Kidney (tissue), 14 donors: Measurements from ENCODE around the gene CFAP74. TPM values are rescaled to one million over a fixed set of nuclear protein-coding genes. Genes with fewer than 3 reads are reported as not detected.

ENCODE experiments used
- DNase-seq, 5 donors: peaks; one replicate each; pipeline ENCODE4 v3.0.0-alpha.2; 2013 to 2020
- FAIRE-seq: peaks from 2 replicates; lab custom pipeline; 2012; peaks lifted over from hg19 to GRCh38; lab: Jason Lieb, UNC
- H3K27ac ChIP-seq, 2 donors: one replicate each; pipeline ENCODE4 v1.7.0; 2013; ENCODE audit warnings: low read depth in 2 of 2, low read length in 2 of 2, inconsistent platforms in 1 of 2
- H3K27me3 ChIP-seq: one replicate; pipeline ENCODE4 v1.7.1; 2013; ENCODE audit warnings: low read length, inconsistent platforms; ENCODE audit not compliant: control insufficient read depth, insufficient read depth
- H3K36me3 ChIP-seq, 3 donors: one replicate each; pipeline versions ENCODE4 v1.7.0 to v1.7.1; 2013; ENCODE audit warnings: low read length in 3 of 3, control low read depth in 1 of 3, inconsistent platforms in 1 of 3; ENCODE audit not compliant: insufficient read depth in 3 of 3, control insufficient read depth in 2 of 3
- H3K4me1 ChIP-seq, 3 donors: one replicate each; pipeline versions ENCODE4 v1.7.0 to v1.7.1; 2013; ENCODE audit warnings: low read length in 3 of 3, inconsistent platforms in 1 of 3, low read depth in 1 of 3; ENCODE audit not compliant: control insufficient read depth in 2 of 3, insufficient read depth in 2 of 3
- H3K4me3 ChIP-seq, 3 donors: one replicate each; pipeline versions ENCODE4 v1.7.0 to v1.8.1; 2013; ENCODE audit warnings: low read length in 3 of 3, control low read depth in 1 of 3, inconsistent platforms in 1 of 3
- H3K9ac ChIP-seq, 3 donors: one replicate each; pipeline versions ENCODE4 v1.7.0 to v1.7.1; 2013; ENCODE audit warnings: low read length in 3 of 3, control low read depth in 1 of 3, inconsistent platforms in 1 of 3
- H3K9me3 ChIP-seq, 3 donors: one replicate each; pipeline versions ENCODE4 v1.7.0 to v1.7.1; 2013; ENCODE audit warnings: low read length in 3 of 3, control low read depth in 1 of 3, inconsistent platforms in 1 of 3; ENCODE audit not compliant: control insufficient read depth in 2 of 3, insufficient read depth in 1 of 3
- CTCF ChIP-seq: IDR thresholded peaks from 3 replicates; pipeline ENCODE4 v1.5.1; 2012; ENCODE audit warnings: mild to moderate bottlenecking, moderate library complexity, borderline replicate concordance; ENCODE audit not compliant: insufficient read depth; ENCODE audit errors: extremely low read depth
- intact Hi-C: fragments of 100-400 bp; cut with DNase I; formaldehyde crosslinking; loops from one replicate; pipeline ENCODE4 v1.11.1; 2022
- polyA plus RNA-seq: library from polyadenylated mRNA; stranded (reverse); fragments of 350-450 nt; fragmentation: Illumina TruSeq; extraction: RNeasy Lipid Tissue Mini Kit (QIAGEN cat#74804); gene quantifications from one replicate; pipeline ENCODE4 v1.2.3, GENCODE V29; 2014; ENCODE audit warnings: low read depth, low replicate concordance; ENCODE audit not compliant: insufficient read depth
- total RNA-seq: library from RNA; stranded (reverse); fragmentation: NEBNext Ultra II Directional; extraction: Animal tissue kit (Norgen Biotek cat#: 25700); gene quantifications from one replicate; pipeline ENCODE4 v1.2.1, GENCODE V29; 2021
- donor health status: control.
- donor health status: control.
- donor health status: control.
- donor health status: control.
- donor health status: control.
- donor health status: DM: yes; HTN: yes; CAD: no.
- donor health status: Normal renal cell carcinoma (clear cell type).

The CFAP74 gene
- total and polyA plus RNA-seq, 2 donors from 2014 or later, result not detected

GRCh38 chr1:1956101-1956500 lies 47.5 kb downstream of the CFAP74 start:
- no peaks in the 10 kb centered on the region for H3K4me1 ChIP-seq
- DNase-seq (no peak), FAIRE-seq (no peak)
- no peak overlapping the region for H3K9ac ChIP-seq
- H3K27me3 ChIP-seq, result no peaks in the 10 kb centered on the region
- TF ChIP-seq CTCF, result no peak
- H3K4me3 ChIP-seq, result no peak overlapping the region
- intact Hi-C loops, result loop anchor here (10.0 kb wide), 1 partner anchor 89 kb away; no protein-coding TSS in a partner anchor
- H3K9me3 ChIP-seq, result no peaks in the 10 kb centered on the region
- H3K36me3 ChIP-seq, result no peaks in the 10 kb centered on the region
- H3K27ac ChIP-seq, result no peak overlapping the region

- DNase-seq (peak in 4 of 5 donors; percentile 33 to 60 (median 52)), FAIRE-seq (no peak)
- Histone ChIP-seq H3K4me1 (no peaks in the 10 kb centered on the region), H3K9ac (no peak overlapping the region), H3K36me3 (no peaks in the 10 kb centered on the region), H3K9me3 (no peaks in the 10 kb centered on the region), H3K4me3 (no peak overlapping the region), H3K27me3 (no peaks in the 10 kb centered on the region), H3K27ac (no peak overlapping the region)
- TF ChIP-seq CTCF, result no peak
- intact Hi-C loops, result loop anchor here (10.0 kb wide), 1 partner anchor 89 kb away; no protein-coding TSS in a partner anchor
Observed at GRCh38 chr1:1955621-1956094, 47.9 kb downstream of the CFAP74 start.

GRCh38 chr1:1954831-1955441 lies 48.6 kb downstream of the CFAP74 start:
- peak; percentile 4 for TF ChIP-seq CTCF
- DNase-seq, result peak in 2 of 5 donors; percentile 44 to 66
- Histone ChIP-seq H3K27me3 (no peaks in the 10 kb centered on the region), H3K4me1 (no peaks in the 10 kb centered on the region), H3K27ac (no peak overlapping the region), H3K9me3 (no peaks in the 10 kb centered on the region), H3K36me3 (no peaks in the 10 kb centered on the region), H3K9ac (no peak overlapping the region), H3K4me3 (no peak overlapping the region)
- intact Hi-C loops, result loop anchor here (10.0 kb wide), 1 partner anchor 90 kb away; no protein-coding TSS in a partner anchor
- FAIRE-seq, result no peak
